H1 (cell line): ENCODE measurements around the gene MTFR2. TPM values are rescaled to one million over a fixed set of nuclear protein-coding genes. Genes with fewer than 3 reads are reported as not detected.

Experiments
- ASH2L ChIP-seq: fragments of 200-600, 300-600 bp; sonication (generic); IDR thresholded peaks from one replicate; pipeline ENCODE4 v1.7.1; 2017; ENCODE audit warnings: low read length
- MAX ChIP-seq: IDR thresholded peaks from 2 replicates; pipeline ENCODE4 v1.6.1; 2012; ENCODE audit warnings: inconsistent platforms
- SP4 ChIP-seq: IDR thresholded peaks from 2 replicates; pipeline ENCODE4 v1.6.1; 2012; ENCODE audit warnings: low read length, inconsistent platforms
- TCF12 ChIP-seq: IDR thresholded peaks from 2 replicates; pipeline ENCODE4 v1.6.1; 2011; ENCODE audit warnings: low read depth, mild to moderate bottlenecking, low read length
- polyA plus RNA-seq, 7 experiments: library from polyadenylated mRNA; depleted of rRNA in 3 of 7; stranded (reverse) in 5 of 7; unstranded in 2 of 7; fragments of >200 nt in 5 of 7; fragments of 200-250 nt in 2 of 7; gene quantifications; 1 replicate in 5 of 7; 2 replicates in 1 of 7; 4 replicates in 1 of 7; pipeline versions ENCODE4 v1.2.1 to v1.2.3, GENCODE V29; 2011 to 2013; ENCODE audit warnings: missing spikeins in 2 of 7, mixed read lengths in 2 of 7
- total RNA-seq: library from RNA; stranded (reverse); fragmentation: NEBNext Ultra II Directional; extraction: Animal tissue kit (Norgen Biotek cat#: 25700); gene quantifications from 2 replicates; pipeline ENCODE4 v1.2.1, GENCODE V29; 2021

The MTFR2 gene
- total and polyA plus RNA-seq, 2 of the 8 experiments (the other 6 are each of a cell fraction or from before 2014, with no cell fraction given), result 8.5 to 10.7 TPM

DNA sequence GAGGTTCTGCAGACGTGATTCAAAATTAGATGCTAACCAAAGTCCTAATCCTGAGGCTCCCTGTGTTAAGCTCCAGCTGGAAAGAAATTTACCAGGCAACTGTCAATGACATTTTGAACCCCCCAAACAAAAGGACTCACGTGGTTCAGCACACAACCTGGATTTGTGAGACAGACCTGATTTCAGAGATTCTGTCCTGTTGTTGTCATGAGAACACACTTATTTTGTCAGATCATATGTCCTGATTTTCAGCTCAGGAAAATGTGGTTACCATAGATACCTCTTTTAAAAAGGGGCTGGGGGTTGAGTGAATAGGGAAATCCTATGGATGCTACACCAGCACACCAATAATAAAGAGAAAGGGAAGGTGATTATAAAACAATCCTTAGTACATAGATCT, 61.6 kb downstream of the MTFR2 start (continued):
- TF ChIP-seq TCF12 (no peak), MAX (no peak), ASH2L (no peak), SP4 (no peak)
